ENCODE results near the gene NMNAT2. TPM values are rescaled to one million over a fixed set of nuclear protein-coding genes. Genes with fewer than 3 reads are reported as not detected.

NMNAT2 gene
- total RNA-seq, 1 experiment from 2014 or later: 11.4 TPM

DNA sequence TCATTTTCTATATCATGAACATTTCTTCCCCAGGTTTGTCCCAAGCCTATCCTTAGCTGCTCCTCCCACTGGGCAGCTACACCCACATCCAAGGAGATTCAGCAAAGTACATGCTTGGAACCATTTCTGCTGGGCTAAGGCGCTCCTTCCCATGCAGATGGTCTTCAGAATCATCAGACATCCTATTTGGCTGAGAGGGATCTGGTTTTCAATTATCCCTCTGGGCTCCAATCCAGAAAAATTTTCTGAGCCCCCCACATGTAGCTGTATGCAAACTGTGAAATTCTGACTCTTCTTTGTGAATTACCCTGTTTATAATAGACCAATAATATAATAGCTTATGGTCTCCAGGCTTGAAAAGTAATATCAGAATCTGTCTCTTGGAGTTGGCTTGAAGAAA is 132.9 kb downstream of the NMNAT2 start:
- Histone ChIP-seq H3K9me3 (ENCODE audit: control insufficient read depth, low read depth, low read length) (no peaks in the 10 kb centered on the region), H3K27me3 (ENCODE audit: insufficient read depth, low read length) (no peaks in the 10 kb centered on the region), H3K9ac (ENCODE audit: extremely low read depth, insufficient read length, low read length) (no peak overlapping the region), H2BK5ac (ENCODE audit: insufficient read length, low read length) (no peak overlapping the region), H3T11ph (ENCODE audit: low read length) (no peak overlapping the region), H3K4me2 (ENCODE audit: insufficient read depth, insufficient read length, low read length) (no peak overlapping the region), H2BK20ac (ENCODE audit: low read depth, low read length, poor library complexity, severe bottlenecking) (no peak overlapping the region), H2BK15ac (ENCODE audit: low read depth, low read length) (no peak overlapping the region), H3K79me2 (ENCODE audit: insufficient read depth, low read length) (no peaks in the 10 kb centered on the region), H4K20me1 (ENCODE audit: control insufficient read depth, insufficient read depth, insufficient read length) (no peaks in the 10 kb centered on the region), H3K18ac (ENCODE audit: insufficient read length, low read depth, low read length) (no peak overlapping the region), H3K14ac (ENCODE audit: insufficient read depth, low read length) (no peak overlapping the region), H4K5ac (ENCODE audit: insufficient read length, low read depth, low read length) (no peak overlapping the region), H2AK5ac (ENCODE audit: insufficient read length, low read length) (no peak overlapping the region), H3K79me1 (ENCODE audit: insufficient read depth, low read depth, low read length, poor library complexity, severe bottlenecking) (no peaks in the 10 kb centered on the region), H3K27ac (ENCODE audit: insufficient read length, low read depth, low read length) (no peak overlapping the region), H3K4ac (ENCODE audit: low read depth, low read length) (no peak overlapping the region), H2AFZ (ENCODE audit: low read length) (no peak overlapping the region), H2BK120ac (ENCODE audit: low read depth, low read length, poor library complexity, severe bottlenecking) (no peak overlapping the region), H4K91ac (ENCODE audit: insufficient read length, low read depth, low read length) (no peak overlapping the region), H2BK12ac (ENCODE audit: insufficient read length, low read depth, low read length) (no peak overlapping the region), H3K4me1 (ENCODE audit: insufficient read depth, low read length) (no peaks in the 10 kb centered on the region), H3K56ac (ENCODE audit: insufficient read length, low read depth, low read length) (no peak overlapping the region), H3K23me2 (ENCODE audit: insufficient read length, low read depth, low read length, poor library complexity, severe bottlenecking) (no peaks in the 10 kb centered on the region), H4K8ac (replicated peaks; ENCODE audit: insufficient read length, low read depth, low read length) (no peak overlapping the region), H3K23ac (ENCODE audit: insufficient read length, low read depth, low read length) (no peak overlapping the region)
- Mint-ChIP-seq H3K4me1 (peaks cover 12 to 14% of the 10 kb centered on the region in 2 experiments), H3K9me3 (peaks cover 0 to 3% of the 10 kb centered on the region in 2 experiments; a peak in 2 of 5 replicates), H3K27ac (no peak overlapping the region), H3K4me3 (no peak overlapping the region), H3K27me3 (ENCODE audit: low read depth) (no peaks in the 10 kb centered on the region), H3K36me3 (ENCODE audit: insufficient read depth in 1 of 3, low read depth in 3 of 3) (peaks cover 3 to 9% (median 4%) of the 10 kb centered on the region in 3 experiments; a peak in 5 of 7 replicates)
- DNase-seq: no peak
- TF ChIP-seq CTCF (conservative IDR thresholded peaks at IDR 0.05): no peak
- no CpG with 5 or more reads among the region's 1 CpG for WGBS (ENCODE audit: extremely low coverage, insufficient read length, low lambda C conversion rate)
